ENCODE data around the gene DNAJB7. TPM values are rescaled to one million over a fixed set of nuclear protein-coding genes. Genes with fewer than 3 reads are reported as not detected.

The DNAJB7 gene
- total and polyA plus RNA-seq, 2 of the 13 experiments (the other 11 are each of a cell fraction or from before 2014, with no cell fraction given) = not detected

DNA sequence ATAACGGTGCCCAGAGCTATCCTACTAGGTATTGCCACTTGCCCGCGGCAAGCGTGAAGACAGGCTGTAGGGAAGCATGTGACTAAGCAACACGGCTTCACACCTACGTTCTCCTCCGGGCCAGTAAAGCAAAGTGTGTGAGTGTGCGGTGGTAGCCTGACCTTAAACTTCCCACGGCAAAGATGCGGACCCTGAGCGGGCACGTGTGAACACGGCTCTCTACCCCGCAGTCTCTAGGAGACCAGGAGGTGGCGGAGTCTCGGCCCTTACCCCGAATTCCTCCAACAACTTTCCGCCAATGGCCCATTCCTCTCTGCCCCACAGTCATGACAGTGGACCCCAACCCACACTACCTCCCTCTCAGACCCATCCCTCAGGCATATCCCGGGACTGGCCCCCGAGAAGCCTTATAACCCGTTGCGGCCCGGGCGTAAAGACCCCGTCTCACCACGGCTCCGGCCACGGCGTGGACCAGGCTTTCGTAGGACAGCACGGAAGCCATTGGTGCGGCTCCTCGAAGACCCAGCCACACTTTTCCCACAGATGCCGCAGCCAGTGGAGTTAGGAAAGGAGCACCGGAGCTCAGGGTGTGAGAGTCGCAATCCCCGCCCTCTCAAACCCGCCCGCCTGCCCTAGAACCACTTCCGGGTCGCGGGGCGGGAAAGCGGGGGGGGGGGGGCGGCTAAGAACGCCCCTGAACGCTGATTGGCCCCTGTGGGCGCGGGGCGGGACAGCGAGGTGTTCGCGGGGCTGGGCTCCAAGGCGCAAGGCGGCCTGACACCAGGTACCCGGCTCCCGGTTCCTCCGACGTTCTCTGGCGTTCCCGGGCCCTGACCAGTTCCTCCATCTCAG is 42.9 kb downstream of the DNAJB7 start, which contains the start of gene SLC25A17 (continued):
- TF ChIP-seq, protein P1, sequence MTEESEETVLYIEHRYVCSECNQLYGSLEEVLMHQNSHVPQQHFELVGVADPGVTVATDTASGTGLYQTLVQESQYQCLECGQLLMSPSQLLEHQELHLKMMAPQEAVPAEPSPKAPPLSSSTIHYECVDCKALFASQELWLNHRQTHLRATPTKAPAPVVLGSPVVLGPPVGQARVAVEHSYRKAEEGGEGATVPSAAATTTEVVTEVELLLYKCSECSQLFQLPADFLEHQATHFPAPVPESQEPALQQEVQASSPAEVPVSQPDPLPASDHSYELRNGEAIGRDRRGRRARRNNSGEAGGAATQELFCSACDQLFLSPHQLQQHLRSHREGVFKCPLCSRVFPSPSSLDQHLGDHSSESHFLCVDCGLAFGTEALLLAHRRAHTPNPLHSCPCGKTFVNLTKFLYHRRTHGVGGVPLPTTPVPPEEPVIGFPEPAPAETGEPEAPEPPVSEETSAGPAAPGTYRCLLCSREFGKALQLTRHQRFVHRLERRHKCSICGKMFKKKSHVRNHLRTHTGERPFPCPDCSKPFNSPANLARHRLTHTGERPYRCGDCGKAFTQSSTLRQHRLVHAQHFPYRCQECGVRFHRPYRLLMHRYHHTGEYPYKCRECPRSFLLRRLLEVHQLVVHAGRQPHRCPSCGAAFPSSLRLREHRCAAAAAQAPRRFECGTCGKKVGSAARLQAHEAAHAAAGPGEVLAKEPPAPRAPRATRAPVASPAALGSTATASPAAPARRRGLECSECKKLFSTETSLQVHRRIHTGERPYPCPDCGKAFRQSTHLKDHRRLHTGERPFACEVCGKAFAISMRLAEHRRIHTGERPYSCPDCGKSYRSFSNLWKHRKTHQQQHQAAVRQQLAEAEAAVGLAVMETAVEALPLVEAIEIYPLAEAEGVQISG (CRISPR knock-in tag; IDR thresholded peaks at IDR 0.05) = peak; percentile 56
- TF ChIP-seq, protein P2, sequence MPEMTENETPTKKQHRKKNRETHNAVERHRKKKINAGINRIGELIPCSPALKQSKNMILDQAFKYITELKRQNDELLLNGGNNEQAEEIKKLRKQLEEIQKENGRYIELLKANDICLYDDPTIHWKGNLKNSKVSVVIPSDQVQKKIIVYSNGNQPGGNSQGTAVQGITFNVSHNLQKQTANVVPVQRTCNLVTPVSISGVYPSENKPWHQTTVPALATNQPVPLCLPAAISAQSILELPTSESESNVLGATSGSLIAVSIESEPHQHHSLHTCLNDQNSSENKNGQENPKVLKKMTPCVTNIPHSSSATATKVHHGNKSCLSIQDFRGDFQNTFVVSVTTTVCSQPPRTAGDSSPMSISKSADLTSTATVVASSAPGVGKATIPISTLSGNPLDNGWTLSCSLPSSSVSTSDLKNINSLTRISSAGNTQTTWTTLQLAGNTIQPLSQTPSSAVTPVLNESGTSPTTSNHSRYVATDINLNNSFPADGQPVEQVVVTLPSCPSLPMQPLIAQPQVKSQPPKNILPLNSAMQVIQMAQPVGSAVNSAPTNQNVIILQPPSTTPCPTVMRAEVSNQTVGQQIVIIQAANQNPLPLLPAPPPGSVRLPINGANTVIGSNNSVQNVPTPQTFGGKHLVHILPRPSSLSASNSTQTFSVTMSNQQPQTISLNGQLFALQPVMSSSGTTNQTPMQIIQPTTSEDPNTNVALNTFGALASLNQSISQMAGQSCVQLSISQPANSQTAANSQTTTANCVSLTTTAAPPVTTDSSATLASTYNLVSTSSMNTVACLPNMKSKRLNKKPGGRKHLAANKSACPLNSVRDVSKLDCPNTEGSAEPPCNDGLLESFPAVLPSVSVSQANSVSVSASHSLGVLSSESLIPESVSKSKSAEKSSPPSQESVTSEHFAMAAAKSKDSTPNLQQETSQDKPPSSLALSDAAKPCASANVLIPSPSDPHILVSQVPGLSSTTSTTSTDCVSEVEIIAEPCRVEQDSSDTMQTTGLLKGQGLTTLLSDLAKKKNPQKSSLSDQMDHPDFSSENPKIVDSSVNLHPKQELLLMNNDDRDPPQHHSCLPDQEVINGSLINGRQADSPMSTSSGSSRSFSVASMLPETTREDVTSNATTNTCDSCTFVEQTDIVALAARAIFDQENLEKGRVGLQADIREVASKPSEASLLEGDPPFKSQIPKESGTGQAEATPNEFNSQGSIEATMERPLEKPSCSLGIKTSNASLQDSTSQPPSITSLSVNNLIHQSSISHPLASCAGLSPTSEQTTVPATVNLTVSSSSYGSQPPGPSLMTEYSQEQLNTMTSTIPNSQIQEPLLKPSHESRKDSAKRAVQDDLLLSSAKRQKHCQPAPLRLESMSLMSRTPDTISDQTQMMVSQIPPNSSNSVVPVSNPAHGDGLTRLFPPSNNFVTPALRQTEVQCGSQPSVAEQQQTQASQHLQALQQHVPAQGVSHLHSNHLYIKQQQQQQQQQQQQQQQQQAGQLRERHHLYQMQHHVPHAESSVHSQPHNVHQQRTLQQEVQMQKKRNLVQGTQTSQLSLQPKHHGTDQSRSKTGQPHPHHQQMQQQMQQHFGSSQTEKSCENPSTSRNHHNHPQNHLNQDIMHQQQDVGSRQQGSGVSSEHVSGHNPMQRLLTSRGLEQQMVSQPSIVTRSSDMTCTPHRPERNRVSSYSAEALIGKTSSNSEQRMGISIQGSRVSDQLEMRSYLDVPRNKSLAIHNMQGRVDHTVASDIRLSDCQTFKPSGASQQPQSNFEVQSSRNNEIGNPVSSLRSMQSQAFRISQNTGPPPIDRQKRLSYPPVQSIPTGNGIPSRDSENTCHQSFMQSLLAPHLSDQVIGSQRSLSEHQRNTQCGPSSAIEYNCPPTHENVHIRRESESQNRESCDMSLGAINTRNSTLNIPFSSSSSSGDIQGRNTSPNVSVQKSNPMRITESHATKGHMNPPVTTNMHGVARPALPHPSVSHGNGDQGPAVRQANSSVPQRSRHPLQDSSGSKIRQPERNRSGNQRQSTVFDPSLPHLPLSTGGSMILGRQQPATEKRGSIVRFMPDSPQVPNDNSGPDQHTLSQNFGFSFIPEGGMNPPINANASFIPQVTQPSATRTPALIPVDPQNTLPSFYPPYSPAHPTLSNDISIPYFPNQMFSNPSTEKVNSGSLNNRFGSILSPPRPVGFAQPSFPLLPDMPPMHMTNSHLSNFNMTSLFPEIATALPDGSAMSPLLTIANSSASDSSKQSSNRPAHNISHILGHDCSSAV (CRISPR knock-in tag; IDR thresholded peaks at IDR 0.05; ENCODE audit: borderline replicate concordance) = 0 out of 2 replicates have a peak, but pooled peaks have one; percentile 71
- TF ChIP-seq ZNF326 (CRISPR knock-in tag; IDR thresholded peaks at IDR 0.05; ENCODE audit: borderline replicate concordance) (no peak), ZNF563 (CRISPR knock-in tag; IDR thresholded peaks at IDR 0.05) (peak; percentile 60; the same call in 1 of the 2 replicates), NBN (conservative IDR thresholded peaks at IDR 0.05) (no peak), ZNF839 (CRISPR knock-in tag; IDR thresholded peaks at IDR 0.05; ENCODE audit: borderline replicate concordance) (no peak), ARNT2 (CRISPR knock-in tag; IDR thresholded peaks at IDR 0.05; ENCODE audit: low read depth) (0 out of 2 replicates have a peak, but pooled peaks have one; percentile 38), TSC22D2 (CRISPR knock-in tag; IDR thresholded peaks at IDR 0.05; ENCODE audit: borderline replicate concordance) (peak; percentile 80; the same call in 1 of the 2 replicates), SMAD3 (CRISPR knock-in tag; IDR thresholded peaks at IDR 0.05) (peak; percentile 66; the same call in 1 of the 2 replicates), ZSCAN29 (CRISPR knock-in tag; conservative IDR thresholded peaks at IDR 0.05) (no peak; the same call in 1 of the 2 replicates), MTA1 (CRISPR knock-in tag; IDR thresholded peaks at IDR 0.05; ENCODE audit: borderline replicate concordance) (0 out of 2 replicates have a peak, but pooled peaks have one; percentile 49), NFKBIZ (CRISPR knock-in tag; IDR thresholded peaks at IDR 0.05) (0 out of 2 replicates have a peak, but pooled peaks have one; percentile 65), ZNF441 (CRISPR knock-in tag; IDR thresholded peaks at IDR 0.05; ENCODE audit: borderline replicate concordance) (peak; percentile 24; the same call in 1 of the 2 replicates), NRL (CRISPR knock-in tag; IDR thresholded peaks at IDR 0.05; ENCODE audit: borderline replicate concordance) (peak; percentile 78), ZNF230 (CRISPR knock-in tag; IDR thresholded peaks at IDR 0.05) (no peak), NCOA2 (CRISPR knock-in tag; IDR thresholded peaks at IDR 0.05) (no peak)
- TF ChIP-seq, protein P3, sequence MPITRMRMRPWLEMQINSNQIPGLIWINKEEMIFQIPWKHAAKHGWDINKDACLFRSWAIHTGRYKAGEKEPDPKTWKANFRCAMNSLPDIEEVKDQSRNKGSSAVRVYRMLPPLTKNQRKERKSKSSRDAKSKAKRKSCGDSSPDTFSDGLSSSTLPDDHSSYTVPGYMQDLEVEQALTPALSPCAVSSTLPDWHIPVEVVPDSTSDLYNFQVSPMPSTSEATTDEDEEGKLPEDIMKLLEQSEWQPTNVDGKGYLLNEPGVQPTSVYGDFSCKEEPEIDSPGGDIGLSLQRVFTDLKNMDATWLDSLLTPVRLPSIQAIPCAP (CRISPR knock-in tag; IDR thresholded peaks at IDR 0.05; ENCODE audit: low read depth) = no peak

Measured in HepG2 (cell line).